ENCODE measurements around the gene ZFR2.

ZFR2 gene

DNA sequence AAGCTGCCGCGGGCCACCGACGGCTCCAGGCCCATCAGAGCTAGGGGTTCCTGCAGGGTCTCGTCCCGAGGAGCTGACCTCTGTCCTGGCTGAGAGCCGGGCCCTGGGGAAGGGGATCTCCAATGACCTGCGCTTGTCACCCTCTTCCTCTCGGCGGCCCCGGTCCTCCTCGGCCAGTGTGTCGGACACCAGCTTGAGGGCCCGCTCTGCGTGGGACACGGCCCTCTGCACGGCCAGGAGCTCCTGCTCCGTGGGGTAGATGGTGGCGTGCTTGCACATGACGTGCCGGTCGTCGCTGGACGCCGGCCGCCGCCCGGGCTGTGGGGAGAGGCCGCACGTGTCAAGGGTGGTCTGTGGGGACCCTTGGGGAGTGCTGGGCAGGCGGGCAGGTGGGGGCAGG is 49.9 kb downstream of the ZFR2 start (continued):
- TF ChIP-seq, protein P1, sequence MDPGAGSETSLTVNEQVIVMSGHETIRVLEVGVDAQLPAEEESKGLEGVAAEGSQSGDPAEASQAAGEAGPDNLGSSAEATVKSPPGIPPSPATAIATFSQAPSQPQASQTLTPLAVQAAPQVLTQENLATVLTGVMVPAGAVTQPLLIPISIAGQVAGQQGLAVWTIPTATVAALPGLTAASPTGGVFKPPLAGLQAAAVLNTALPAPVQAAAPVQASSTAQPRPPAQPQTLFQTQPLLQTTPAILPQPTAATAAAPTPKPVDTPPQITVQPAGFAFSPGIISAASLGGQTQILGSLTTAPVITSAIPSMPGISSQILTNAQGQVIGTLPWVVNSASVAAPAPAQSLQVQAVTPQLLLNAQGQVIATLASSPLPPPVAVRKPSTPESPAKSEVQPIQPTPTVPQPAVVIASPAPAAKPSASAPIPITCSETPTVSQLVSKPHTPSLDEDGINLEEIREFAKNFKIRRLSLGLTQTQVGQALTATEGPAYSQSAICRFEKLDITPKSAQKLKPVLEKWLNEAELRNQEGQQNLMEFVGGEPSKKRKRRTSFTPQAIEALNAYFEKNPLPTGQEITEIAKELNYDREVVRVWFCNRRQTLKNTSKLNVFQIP (CRISPR knock-in tag; IDR thresholded peaks at IDR 0.05; ENCODE audit: borderline replicate concordance, low read depth) = no peak

DNA sequence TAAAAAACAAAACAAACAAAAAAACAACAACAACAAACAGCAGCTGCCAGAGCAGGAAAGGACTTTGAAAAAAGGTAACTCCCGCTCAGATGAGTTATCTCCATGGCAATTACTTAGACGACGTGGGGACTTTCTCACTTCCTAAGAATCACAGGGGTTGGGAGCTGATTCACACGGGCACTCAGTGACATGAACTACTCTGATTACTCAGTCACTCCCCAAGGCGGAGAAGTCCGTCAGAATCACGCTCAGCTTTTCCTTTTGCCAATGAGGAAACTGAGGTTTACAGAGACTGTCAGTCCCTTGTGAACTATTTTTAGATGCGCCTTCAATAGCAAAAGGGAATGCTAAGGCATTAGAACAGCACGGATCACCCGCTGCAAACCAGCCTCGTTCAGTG is 50.4 kb downstream of the ZFR2 start:
- TF ChIP-seq CSDC2 (CRISPR knock-in tag; IDR thresholded peaks at IDR 0.05) (no peak), PPARA (CRISPR knock-in tag; IDR thresholded peaks at IDR 0.05; ENCODE audit: borderline replicate concordance) (no peak), TCF4 (CRISPR knock-in tag; IDR thresholded peaks at IDR 0.05; ENCODE audit: borderline replicate concordance) (no peak), ESRRG (CRISPR knock-in tag; IDR thresholded peaks at IDR 0.05) (no peak), ZNF8 (CRISPR knock-in tag; IDR thresholded peaks at IDR 0.05) (no peak), ZNF565 (CRISPR knock-in tag; conservative IDR thresholded peaks at IDR 0.05; ENCODE audit: low read depth) (no peak), ZNF70 (CRISPR knock-in tag; IDR thresholded peaks at IDR 0.05) (no peak), ZFP3 (CRISPR knock-in tag; IDR thresholded peaks at IDR 0.05) (no peak), GLIS3 (CRISPR knock-in tag; IDR thresholded peaks at IDR 0.05) (no peak), ARNTL (CRISPR knock-in tag; IDR thresholded peaks at IDR 0.05; ENCODE audit: borderline replicate concordance, low read depth) (no peak), BACH2 (CRISPR knock-in tag; IDR thresholded peaks at IDR 0.05; ENCODE audit: borderline replicate concordance) (no peak), ZFP30 (CRISPR knock-in tag; IDR thresholded peaks at IDR 0.05) (no peak), ISL1 (CRISPR knock-in tag; IDR thresholded peaks at IDR 0.05) (no peak)
- TF ChIP-seq, protein P2, sequence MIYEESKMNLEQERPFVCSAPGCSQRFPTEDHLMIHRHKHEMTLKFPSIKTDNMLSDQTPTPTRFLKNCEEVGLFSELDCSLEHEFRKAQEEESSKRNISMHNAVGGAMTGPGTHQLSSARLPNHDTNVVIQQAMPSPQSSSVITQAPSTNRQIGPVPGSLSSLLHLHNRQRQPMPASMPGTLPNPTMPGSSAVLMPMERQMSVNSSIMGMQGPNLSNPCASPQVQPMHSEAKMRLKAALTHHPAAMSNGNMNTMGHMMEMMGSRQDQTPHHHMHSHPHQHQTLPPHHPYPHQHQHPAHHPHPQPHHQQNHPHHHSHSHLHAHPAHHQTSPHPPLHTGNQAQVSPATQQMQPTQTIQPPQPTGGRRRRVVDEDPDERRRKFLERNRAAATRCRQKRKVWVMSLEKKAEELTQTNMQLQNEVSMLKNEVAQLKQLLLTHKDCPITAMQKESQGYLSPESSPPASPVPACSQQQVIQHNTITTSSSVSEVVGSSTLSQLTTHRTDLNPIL (CRISPR knock-in tag; IDR thresholded peaks at IDR 0.05; ENCODE audit: low read depth) = no peak
- TF ChIP-seq, protein P3, sequence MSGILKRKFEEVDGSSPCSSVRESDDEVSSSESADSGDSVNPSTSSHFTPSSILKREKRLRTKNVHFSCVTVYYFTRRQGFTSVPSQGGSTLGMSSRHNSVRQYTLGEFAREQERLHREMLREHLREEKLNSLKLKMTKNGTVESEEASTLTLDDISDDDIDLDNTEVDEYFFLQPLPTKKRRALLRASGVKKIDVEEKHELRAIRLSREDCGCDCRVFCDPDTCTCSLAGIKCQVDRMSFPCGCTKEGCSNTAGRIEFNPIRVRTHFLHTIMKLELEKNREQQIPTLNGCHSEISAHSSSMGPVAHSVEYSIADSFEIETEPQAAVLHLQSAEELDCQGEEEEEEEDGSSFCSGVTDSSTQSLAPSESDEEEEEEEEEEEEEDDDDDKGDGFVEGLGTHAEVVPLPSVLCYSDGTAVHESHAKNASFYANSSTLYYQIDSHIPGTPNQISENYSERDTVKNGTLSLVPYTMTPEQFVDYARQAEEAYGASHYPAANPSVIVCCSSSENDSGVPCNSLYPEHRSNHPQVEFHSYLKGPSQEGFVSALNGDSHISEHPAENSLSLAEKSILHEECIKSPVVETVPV (CRISPR knock-in tag; IDR thresholded peaks at IDR 0.05) = no peak
- TF ChIP-seq, protein P1 (CRISPR knock-in tag; IDR thresholded peaks at IDR 0.05; ENCODE audit: borderline replicate concordance, low read depth) = no peak
- no peak for ATAC-seq

DNA sequence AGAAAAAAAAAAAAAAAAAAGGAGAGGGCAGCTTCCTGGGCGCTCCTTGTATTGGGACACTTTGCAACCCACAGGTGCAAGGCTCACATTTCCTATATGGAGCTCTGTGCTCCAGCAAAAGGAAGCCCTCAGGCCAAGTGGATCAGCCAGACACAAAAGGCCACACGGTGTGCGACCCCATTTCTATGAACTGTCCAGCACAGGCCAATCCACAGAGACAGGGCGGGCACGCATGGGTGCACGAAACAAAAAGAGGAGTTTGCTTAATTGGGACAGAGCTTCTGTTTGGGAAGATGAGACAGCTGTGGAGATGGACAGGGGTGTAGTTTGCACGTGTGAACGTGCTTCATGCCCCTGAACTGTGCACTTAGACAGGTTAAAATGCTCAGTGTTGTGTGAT is 51.1 kb downstream of the ZFR2 start:
- TF ChIP-seq TCF4 (CRISPR knock-in tag; IDR thresholded peaks at IDR 0.05; ENCODE audit: borderline replicate concordance) (no peak), CSDC2 (CRISPR knock-in tag; IDR thresholded peaks at IDR 0.05) (no peak), ISL1 (CRISPR knock-in tag; IDR thresholded peaks at IDR 0.05) (no peak), RARB (CRISPR knock-in tag; IDR thresholded peaks at IDR 0.05) (no peak), ZFP30 (CRISPR knock-in tag; IDR thresholded peaks at IDR 0.05) (no peak), ZNF565 (CRISPR knock-in tag; conservative IDR thresholded peaks at IDR 0.05; ENCODE audit: low read depth) (no peak), GLIS3 (CRISPR knock-in tag; IDR thresholded peaks at IDR 0.05) (no peak), ZNF8 (CRISPR knock-in tag; IDR thresholded peaks at IDR 0.05) (no peak), ZC3H10 (CRISPR knock-in tag; IDR thresholded peaks at IDR 0.05) (no peak), TOX (CRISPR knock-in tag; IDR thresholded peaks at IDR 0.05; ENCODE audit: borderline replicate concordance) (no peak), ZNF70 (CRISPR knock-in tag; IDR thresholded peaks at IDR 0.05) (no peak)
- TF ChIP-seq, protein P4, sequence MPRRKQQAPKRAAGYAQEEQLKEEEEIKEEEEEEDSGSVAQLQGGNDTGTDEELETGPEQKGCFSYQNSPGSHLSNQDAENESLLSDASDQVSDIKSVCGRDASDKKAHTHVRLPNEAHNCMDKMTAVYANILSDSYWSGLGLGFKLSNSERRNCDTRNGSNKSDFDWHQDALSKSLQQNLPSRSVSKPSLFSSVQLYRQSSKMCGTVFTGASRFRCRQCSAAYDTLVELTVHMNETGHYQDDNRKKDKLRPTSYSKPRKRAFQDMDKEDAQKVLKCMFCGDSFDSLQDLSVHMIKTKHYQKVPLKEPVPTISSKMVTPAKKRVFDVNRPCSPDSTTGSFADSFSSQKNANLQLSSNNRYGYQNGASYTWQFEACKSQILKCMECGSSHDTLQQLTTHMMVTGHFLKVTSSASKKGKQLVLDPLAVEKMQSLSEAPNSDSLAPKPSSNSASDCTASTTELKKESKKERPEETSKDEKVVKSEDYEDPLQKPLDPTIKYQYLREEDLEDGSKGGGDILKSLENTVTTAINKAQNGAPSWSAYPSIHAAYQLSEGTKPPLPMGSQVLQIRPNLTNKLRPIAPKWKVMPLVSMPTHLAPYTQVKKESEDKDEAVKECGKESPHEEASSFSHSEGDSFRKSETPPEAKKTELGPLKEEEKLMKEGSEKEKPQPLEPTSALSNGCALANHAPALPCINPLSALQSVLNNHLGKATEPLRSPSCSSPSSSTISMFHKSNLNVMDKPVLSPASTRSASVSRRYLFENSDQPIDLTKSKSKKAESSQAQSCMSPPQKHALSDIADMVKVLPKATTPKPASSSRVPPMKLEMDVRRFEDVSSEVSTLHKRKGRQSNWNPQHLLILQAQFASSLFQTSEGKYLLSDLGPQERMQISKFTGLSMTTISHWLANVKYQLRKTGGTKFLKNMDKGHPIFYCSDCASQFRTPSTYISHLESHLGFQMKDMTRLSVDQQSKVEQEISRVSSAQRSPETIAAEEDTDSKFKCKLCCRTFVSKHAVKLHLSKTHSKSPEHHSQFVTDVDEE (CRISPR knock-in tag; IDR thresholded peaks at IDR 0.05) = no peak
- TF ChIP-seq, protein P3 (CRISPR knock-in tag; IDR thresholded peaks at IDR 0.05) = no peak
- TF ChIP-seq, protein P2 (CRISPR knock-in tag; IDR thresholded peaks at IDR 0.05; ENCODE audit: low read depth) = no peak

More for the DNA sequence above, 51.1 kb downstream of the ZFR2 start:
- no peak for ATAC-seq

All from SK-N-SH treated with all-trans-retinoic acid at 6 μM for 48 hours (cell line).